ENCODE results near the gene AKR1B1.

AKR1B1 gene

DNA sequence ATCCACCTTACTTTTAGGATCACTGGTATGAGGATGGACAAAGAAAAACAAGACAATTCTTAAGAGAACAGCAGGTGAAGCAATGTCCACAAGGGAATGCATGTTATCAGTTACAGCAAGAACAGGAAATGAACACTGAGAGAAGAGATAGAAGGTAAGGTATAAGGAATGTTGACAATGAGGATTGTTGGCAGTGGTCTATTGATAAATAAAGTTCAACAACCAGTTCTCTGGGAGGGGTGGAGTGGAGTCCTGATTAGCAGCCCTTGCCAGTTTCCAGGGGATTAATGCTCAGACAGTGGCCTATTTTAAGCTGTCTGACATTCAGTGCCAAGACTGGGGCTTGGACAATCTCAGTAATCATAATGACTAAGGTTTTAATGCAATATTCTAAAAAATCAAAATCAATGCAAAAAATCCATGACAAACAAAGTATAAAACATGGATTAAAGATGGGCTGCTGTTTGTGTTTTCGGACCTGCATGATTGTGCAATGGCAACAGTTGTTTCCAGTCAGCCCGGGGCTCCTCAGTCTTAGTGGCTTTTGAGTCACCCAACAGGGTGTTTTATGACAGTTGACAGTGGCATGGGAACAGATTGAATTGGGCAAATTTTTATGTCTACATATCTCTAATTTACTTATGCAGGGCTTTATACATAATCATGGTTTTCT, 13.8 kb upstream of the AKR1B1 start:
- TF ChIP-seq EZH2phosphoT487 (IDR thresholded peaks at IDR 0.05; ENCODE audit: low read length) (no peak), EZH2 (optimal IDR thresholded peaks at IDR 0.05; ENCODE audit: low read depth, low read length) (no peak)
- TF ChIP-seq, protein P1, sequence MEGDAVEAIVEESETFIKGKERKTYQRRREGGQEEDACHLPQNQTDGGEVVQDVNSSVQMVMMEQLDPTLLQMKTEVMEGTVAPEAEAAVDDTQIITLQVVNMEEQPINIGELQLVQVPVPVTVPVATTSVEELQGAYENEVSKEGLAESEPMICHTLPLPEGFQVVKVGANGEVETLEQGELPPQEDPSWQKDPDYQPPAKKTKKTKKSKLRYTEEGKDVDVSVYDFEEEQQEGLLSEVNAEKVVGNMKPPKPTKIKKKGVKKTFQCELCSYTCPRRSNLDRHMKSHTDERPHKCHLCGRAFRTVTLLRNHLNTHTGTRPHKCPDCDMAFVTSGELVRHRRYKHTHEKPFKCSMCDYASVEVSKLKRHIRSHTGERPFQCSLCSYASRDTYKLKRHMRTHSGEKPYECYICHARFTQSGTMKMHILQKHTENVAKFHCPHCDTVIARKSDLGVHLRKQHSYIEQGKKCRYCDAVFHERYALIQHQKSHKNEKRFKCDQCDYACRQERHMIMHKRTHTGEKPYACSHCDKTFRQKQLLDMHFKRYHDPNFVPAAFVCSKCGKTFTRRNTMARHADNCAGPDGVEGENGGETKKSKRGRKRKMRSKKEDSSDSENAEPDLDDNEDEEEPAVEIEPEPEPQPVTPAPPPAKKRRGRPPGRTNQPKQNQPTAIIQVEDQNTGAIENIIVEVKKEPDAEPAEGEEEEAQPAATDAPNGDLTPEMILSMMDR (IDR thresholded peaks at IDR 0.05; ENCODE audit: low read length): no peak
- no peaks in the 10 kb centered on the region for H3K27me3 ChIP-seq (replicated peaks; ENCODE audit: insufficient read depth, low read length)
- H3K9me2 ChIP-seq (replicated peaks; ENCODE audit: insufficient read depth, low read length): no peaks in the 10 kb centered on the region
- H3K4me1 ChIP-seq (ENCODE audit: low read length): no peaks in the 10 kb centered on the region
- H3K79me2 ChIP-seq (ENCODE audit: low read length): no peaks in the 10 kb centered on the region
- no peak overlapping the region for H3K27ac ChIP-seq (ENCODE audit: low read length)
- H3K4me3 ChIP-seq (ENCODE audit: low read length): no peak overlapping the region
- no peak for DNase-seq
- H3K9ac ChIP-seq (ENCODE audit: low read length): no peak overlapping the region
- no peaks in the 10 kb centered on the region for H3F3A ChIP-seq (ENCODE audit: insufficient read depth, low read length)
- no peaks in the 10 kb centered on the region for H4K20me1 ChIP-seq (ENCODE audit: insufficient read depth, low read length)
- no peaks in the 10 kb centered on the region for H3K36me3 ChIP-seq (replicated peaks; ENCODE audit: insufficient read depth, low read length)
- H2AFZ ChIP-seq (ENCODE audit: low read length): no peak overlapping the region
- H3K9me3 ChIP-seq (replicated peaks; ENCODE audit: insufficient read depth, low read length): no peaks in the 10 kb centered on the region
- no peak overlapping the region for H3K4me2 ChIP-seq (ENCODE audit: low read depth, low read length)

DNA sequence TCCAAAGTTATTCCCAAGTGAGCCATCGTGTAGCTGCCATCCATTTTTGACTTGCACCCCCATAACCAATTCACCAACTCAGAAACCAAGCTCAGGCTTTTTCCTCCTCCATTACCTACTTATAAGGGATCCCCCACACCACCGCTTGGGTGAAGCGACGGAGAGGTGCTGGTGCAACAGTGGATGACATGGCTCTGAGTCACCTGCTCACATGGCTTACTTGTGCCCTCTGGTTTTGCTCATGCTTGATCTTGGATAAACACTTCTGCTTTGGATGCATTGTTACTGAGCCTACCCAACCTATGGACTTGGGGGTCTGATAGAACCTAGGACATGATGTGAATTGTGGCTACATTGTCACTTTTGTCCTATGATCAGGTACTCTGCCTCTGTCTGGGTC, 12.0 kb upstream of the AKR1B1 start:
- no peak overlapping the region for H3K27ac ChIP-seq (ENCODE audit: low read length)
- no peak overlapping the region for H3K4me3 ChIP-seq (ENCODE audit: low read length)
- no peaks in the 10 kb centered on the region for H3K4me1 ChIP-seq (ENCODE audit: low read length)
- H3K9me2 ChIP-seq (replicated peaks; ENCODE audit: insufficient read depth, low read length): no peaks in the 10 kb centered on the region
- no peaks in the 10 kb centered on the region for H3K79me2 ChIP-seq (ENCODE audit: low read length)
- TF ChIP-seq EZH2phosphoT487 (IDR thresholded peaks at IDR 0.05; ENCODE audit: low read length): no peak
- TF ChIP-seq EZH2 (optimal IDR thresholded peaks at IDR 0.05; ENCODE audit: low read depth, low read length): no peak
- TF ChIP-seq, protein P1 (IDR thresholded peaks at IDR 0.05; ENCODE audit: low read length): no peak
- no peaks in the 10 kb centered on the region for H3K9me3 ChIP-seq (replicated peaks; ENCODE audit: insufficient read depth, low read length)
- H3K9ac ChIP-seq (ENCODE audit: low read length): no peak overlapping the region
- no peak for DNase-seq
- no peaks in the 10 kb centered on the region for H3K27me3 ChIP-seq (replicated peaks; ENCODE audit: insufficient read depth, low read length)
- no peak overlapping the region for H3K4me2 ChIP-seq (ENCODE audit: low read depth, low read length)
- H2AFZ ChIP-seq (ENCODE audit: low read length): no peak overlapping the region
- no peaks in the 10 kb centered on the region for H3F3A ChIP-seq (ENCODE audit: insufficient read depth, low read length)
- H3K36me3 ChIP-seq (replicated peaks; ENCODE audit: insufficient read depth, low read length): no peaks in the 10 kb centered on the region
- H4K20me1 ChIP-seq (ENCODE audit: insufficient read depth, low read length): no peaks in the 10 kb centered on the region

DNA sequence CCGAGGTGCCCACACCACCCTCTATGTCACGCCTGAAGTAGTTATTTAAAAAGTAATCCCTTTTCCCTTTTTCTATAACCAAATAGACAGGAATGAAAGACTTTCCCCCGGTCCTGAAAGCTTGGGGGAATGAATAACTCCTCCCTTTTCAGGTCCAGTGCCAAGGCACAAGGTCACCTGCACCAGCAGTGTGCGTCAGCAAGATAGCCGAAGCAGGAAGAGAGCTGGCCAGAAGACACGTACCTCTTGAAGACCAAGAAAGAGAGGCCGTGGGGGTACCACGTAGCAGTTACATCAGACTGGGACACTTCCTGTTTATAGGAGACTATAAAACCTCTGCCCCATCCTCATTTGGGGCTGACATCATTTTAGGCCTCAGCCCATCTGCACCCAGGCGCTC, 10.7 kb upstream of the AKR1B1 start:
- no peak overlapping the region for H3K9ac ChIP-seq (ENCODE audit: low read length)
- H4K20me1 ChIP-seq (ENCODE audit: insufficient read depth, low read length): no peaks in the 10 kb centered on the region
- no peak for DNase-seq
- no peaks in the 10 kb centered on the region for H3K4me1 ChIP-seq (ENCODE audit: low read length)
- no peaks in the 10 kb centered on the region for H3F3A ChIP-seq (ENCODE audit: insufficient read depth, low read length)
- H3K79me2 ChIP-seq (ENCODE audit: low read length): no peaks in the 10 kb centered on the region
- no peaks in the 10 kb centered on the region for H3K36me3 ChIP-seq (replicated peaks; ENCODE audit: insufficient read depth, low read length)
- no peak overlapping the region for H3K27ac ChIP-seq (ENCODE audit: low read length)
- H3K9me3 ChIP-seq (replicated peaks; ENCODE audit: insufficient read depth, low read length): no peaks in the 10 kb centered on the region
- H3K4me2 ChIP-seq (ENCODE audit: low read depth, low read length): no peak overlapping the region
- no peaks in the 10 kb centered on the region for H3K9me2 ChIP-seq (replicated peaks; ENCODE audit: insufficient read depth, low read length)
- no peak overlapping the region for H3K4me3 ChIP-seq (ENCODE audit: low read length)
- no peak overlapping the region for H2AFZ ChIP-seq (ENCODE audit: low read length)
- TF ChIP-seq, protein P1 (IDR thresholded peaks at IDR 0.05; ENCODE audit: low read length): no peak
- no peaks in the 10 kb centered on the region for H3K27me3 ChIP-seq (replicated peaks; ENCODE audit: insufficient read depth, low read length)
